ENCODE measurements around the gene SLC22A31.

The SLC22A31 gene

GRCh38 chr16:89147085-89147817 is 53.1 kb downstream of the SLC22A31 start:
- DNase-seq = no peak

GRCh38 chr16:89146211-89147005 is 53.9 kb downstream of the SLC22A31 start:
- DNase-seq = no peak

Data from femur (tissue), 1 donor.